HG02610 (cell line): ENCODE results near the gene SSTR4.
"Not testable (repeated sequence)": the region's sequence is repeated elsewhere in the genome, so short reads cannot be mapped to it uniquely, and the experiment has no call there.

Source experiments
- ATAC-seq: cut with Tn5 transposase; IDR thresholded peaks from one replicate; pipeline ENCODE4 v1.9.1; 2021; ENCODE audit warnings: mild to moderate bottlenecking, moderate library complexity; ENCODE audit not compliant: unreplicated experiment

Gene SSTR4

DNA sequence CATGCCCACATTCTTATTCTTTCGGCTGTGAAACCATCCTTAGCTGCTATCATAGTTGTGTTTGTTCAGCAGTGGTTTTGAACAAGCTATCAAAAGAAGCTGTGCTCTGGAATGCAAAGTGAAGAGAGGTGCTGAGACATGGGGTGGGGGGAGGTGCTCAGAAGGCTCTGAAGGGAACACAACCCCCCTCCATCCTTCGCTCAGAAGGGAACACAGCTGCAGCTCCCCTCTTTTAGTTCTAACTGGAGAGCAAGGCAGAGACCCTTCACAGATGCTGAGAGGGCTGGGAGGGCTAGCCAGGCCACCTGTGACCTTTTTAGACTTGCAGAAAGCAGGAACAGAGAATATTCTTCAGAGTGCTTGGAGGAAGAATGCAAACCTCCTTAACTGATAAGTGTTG lies 17.6 kb upstream of the SSTR4 start:
- no peak for ATAC-seq

DNA sequence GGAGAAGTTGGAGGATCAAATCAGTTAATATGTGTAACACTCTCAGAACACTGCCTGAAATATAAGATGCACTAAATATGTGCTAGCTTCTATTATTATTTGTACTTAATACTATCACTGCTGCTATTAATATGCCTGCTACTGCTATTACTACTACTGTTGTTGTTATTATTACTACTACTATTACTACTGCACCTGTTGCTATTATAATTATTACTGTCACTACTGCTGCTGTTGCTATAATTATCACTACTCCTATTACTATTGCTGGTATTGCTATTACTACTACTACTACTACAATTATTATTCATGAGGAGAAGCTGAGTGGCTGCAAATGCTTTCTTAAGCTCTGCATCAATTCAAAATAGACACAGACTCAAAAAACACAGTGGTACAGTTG lies 16.7 kb upstream of the SSTR4 start:
- peak; percentile 76 for ATAC-seq

DNA sequence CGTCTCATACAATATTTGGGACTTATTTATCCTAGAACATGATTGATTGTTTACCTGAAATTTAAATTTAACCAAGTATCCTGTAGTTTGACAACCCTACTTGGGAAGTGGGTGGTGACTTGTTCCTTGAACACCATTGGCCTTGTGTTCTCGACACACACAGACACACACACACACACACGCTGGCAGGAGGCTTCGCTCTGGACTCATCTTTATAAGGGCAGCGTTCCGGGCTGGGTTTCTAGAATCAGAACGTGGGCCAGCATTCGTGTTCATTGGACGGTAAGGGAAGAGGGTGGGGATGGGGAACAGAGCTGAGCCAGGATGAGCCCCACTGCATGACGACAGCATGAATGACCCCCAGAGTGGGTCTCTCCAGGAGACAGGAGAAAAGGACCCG lies 16.2 kb upstream of the SSTR4 start:
- ATAC-seq, result no peak

DNA sequence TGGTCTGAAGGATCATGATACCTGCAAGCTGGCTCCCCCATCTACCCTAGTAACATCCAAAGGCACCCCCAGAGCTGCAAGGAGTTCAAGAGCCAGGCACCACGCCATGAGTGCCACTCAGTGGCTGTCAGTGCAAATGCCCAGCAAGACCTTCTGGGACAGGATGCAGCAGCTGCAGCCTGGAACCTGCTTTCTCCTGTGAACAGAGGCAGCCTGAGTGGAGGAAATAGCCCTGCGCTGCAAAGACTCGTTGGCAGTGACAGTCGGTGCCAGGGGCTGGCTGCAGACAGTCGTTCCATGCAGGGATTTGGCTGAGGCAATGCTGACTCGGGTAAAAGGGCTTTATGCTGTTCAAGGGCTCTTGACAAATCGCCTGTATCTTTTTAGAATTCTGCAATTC lies 15.7 kb upstream of the SSTR4 start:
- ATAC-seq, result no peak

DNA sequence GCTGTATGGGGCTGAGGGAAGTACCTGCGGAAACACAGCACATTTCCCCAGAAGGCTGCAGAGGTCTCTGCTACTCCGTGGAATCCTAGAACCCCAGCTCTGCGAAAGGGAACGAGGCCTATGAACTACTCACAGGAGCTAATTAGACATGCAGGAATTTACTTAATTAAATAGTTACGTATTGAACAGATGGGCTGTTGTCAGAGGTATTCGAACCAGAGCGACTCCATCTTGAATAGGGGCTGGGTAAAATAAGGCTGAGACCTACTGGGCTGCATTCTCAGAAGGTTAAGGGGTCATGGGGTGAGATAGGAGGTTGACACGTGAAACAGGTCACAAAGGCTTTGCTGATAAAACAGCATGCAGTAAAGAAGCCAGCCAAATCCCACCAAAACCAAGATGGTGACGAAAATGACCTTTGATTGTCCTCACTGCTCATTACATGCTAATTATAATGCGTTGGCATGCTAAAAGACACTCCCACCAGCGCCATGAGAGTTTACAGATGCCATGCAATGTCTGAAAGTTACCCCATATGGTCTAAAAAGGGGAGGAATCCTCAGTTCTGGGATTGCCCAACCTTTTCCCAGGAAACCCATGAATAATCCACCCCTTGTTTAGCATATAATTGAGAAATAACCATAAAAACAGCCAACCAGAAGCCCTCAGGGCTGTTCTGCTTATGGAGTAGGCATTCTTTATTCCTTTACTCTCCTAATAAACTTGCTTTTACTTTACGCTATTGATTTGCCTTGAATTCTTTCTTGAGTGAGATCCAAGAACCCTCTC lies 14.7 kb upstream of the SSTR4 start:
- ATAC-seq, result no peak

DNA sequence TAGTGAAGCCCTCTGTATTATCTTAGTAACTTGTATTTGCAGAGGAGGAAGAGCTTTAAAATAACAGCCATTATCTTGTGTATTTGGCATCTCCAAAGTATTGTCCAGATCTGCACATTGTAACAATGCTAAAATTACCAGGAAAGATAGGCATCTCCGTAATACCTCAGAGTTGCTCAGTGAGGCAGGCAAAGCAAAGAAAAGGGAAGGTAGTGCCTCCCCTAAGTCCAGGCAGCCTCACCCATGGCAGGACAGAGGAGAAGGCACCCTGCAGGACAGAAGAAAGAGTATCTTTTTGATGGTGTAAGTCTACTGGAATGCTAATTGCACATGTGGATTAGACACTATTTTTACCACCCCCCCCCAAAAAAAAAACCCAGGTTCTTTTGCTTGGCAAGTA lies 13.6 kb upstream of the SSTR4 start:
- no peak for ATAC-seq

DNA sequence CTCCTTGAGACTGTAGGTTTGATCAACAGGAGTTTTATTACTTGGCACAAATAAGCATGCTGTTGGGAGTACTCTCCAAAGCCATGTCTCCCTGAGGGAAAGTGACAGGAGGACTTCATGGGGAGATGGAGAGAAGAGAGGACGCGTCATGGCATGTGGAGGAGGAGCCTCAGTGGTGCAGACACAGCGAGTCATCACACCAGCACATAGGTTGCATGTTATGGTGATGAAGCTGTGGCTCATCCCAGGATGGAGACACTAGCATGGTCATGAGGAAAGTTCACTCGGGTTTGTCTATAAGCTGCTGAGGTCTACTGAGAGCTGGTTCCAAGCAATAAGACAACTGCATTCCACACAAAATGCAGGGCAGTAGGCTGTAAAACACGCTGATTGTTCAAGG lies 13.2 kb upstream of the SSTR4 start:
- ATAC-seq, result no peak

DNA sequence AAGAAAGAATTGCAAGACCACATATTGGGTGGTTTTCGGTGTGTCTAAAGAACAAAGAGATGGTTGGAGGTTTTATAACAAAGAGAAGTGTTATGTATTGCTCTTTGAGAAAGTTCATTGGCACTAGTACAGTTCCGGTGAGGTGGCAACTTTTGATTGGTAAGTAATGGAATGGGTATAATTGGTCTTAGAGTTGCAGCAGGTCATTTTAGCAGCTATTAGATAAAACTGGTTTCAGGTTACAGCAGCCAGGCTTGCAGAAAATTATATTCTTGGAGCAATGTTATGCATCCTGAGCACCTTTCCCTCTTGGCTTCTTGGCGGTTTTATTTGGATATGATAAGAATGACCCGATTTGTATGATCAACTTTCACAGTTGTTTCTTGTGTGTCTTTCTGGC lies 12.3 kb upstream of the SSTR4 start:
- ATAC-seq, result no peak

DNA sequence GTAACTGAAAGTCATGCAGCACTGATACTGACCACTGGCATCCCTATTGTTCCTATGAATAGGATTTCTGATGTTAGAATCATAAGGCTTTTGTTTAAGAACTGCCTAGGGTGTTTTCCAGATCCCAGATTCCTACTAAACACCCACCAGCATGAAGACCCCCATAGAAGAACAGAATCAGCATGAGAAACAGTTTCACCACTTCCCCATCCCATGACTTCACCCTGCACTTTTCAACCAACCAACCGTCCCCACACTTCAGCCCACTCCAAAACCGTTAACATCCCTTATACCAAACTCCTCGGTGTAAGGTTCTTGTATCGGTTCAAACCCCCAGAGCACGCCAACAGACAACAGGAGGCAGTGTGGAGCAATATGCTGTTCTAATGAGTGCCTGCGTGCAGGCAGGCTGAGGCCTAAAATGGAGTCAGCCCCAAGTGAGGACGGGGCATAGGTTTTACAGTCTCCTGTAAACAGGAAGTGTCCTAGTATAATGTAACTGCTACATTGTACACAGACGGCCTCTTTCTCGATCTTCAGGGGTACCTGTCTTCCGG lies 11.4 kb upstream of the SSTR4 start:
- no peak for ATAC-seq

DNA sequence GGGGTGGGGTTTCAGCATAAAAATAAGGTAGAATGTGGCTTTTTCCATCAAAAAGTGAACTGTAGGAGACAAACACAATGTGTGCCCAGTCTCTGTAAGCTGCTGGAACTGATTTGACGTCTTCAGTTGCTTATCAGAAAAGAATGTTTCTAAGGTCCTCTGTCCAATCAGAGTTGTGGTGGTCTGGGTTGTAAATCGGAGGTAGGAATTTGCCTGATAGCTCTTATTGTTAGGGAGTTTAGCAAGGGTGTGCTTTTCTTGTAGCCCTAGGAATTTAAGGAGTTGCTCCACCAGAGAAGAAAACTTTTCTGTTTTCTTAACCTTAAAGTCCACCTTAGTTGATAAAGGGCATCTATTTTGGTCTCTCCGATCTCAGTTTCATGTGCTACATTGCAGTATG lies 10.4 kb upstream of the SSTR4 start:
- ATAC-seq, result no peak

DNA sequence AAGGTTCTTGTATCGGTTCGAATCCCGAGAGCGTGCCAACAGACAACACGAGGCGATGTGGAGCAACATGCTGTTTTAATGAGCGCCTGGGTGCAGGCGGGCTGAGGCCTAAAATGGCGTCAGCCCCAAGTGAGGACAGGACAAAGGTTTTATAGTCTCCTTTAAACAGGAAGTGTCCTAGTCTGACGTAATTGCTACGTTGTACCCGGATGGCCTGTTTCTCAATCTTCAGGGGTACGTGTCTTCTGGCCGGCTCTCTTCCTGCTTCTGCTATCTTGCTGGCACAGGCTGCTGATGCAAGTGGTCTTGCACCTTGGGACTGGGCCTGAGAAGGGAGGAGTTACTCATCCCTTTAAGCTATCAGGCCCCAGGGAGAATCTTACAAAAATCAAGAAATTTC lies 9.6 kb upstream of the SSTR4 start:
- ATAC-seq, result not testable (repeated sequence)

DNA sequence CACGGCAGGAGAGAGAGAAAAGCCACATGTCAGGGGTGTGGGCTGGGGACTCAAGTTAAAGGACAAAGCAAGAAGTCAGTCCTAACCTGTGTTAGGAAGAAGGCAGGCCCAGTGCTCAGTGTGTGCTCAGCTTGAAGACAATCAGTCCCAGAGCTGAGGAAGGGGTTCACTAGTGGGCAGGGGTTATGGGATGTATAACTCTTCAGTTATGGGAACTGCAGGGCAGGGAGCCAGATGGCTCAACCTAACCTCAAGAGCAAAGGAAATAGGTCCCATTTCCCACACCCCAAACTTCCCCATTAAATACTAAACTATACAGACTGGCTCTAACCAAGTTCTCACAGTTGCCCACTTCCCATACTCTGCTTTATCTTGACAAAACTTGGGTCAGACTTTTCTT lies 7.4 kb upstream of the SSTR4 start:
- ATAC-seq, result no peak

DNA sequence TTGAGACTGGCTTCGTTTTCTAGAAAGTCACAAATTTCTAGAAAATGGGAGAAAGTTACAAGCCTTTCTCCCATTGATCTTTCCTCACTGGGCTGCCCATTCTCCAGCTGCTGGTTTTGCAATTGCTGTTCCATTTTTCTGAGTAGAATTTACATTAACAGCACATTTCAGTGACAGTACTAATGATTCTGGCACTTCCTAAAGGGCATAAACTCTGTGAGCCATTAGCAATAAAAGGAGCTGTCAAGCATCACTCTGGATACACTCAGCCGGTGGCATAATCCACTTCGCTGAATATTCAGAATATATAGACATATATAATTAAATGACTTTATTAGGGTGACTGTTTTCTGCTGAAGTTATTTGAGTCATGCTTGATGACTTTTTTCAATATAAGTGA lies 6.7 kb upstream of the SSTR4 start:
- no peak for ATAC-seq

DNA sequence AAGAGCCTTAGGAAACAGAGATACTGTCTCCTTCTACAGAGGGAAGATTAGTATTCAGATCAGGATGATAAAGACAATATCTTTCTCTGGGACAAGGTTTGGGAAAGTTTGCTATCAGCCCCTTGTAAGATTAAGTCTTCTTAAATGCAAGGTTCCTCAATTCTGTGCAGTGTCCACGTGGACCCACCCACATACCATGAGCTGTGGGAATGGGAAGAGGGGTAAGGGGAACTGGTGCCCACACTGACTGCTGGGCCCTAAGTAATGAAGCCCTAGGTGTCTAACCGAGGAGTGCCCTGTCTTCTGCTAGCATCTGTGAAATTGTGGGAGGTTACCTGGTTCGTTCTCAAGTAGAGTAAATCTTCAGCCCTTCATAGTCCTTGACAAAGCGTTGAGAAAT lies 5.8 kb upstream of the SSTR4 start:
- ATAC-seq, result no peak

DNA sequence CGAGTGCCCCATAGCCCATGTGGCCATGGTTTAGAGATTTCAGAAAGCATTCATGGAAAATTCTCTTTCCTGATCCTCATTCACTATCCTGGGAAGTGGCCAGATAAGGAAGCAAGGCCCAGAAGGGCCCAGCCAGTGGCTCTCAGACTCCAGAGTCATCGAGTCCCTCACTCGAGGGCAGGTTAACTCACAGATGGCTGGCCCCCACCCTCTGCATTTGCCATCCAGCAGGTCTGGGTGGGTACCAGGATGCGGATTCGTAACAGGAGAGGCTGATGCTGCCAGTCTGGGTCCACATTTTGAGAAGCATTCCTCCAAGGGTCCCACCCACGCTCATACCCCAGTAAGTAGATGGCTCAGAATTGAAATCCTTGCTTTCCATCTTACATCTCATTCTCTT lies 3.8 kb upstream of the SSTR4 start:
- no peak for ATAC-seq

DNA sequence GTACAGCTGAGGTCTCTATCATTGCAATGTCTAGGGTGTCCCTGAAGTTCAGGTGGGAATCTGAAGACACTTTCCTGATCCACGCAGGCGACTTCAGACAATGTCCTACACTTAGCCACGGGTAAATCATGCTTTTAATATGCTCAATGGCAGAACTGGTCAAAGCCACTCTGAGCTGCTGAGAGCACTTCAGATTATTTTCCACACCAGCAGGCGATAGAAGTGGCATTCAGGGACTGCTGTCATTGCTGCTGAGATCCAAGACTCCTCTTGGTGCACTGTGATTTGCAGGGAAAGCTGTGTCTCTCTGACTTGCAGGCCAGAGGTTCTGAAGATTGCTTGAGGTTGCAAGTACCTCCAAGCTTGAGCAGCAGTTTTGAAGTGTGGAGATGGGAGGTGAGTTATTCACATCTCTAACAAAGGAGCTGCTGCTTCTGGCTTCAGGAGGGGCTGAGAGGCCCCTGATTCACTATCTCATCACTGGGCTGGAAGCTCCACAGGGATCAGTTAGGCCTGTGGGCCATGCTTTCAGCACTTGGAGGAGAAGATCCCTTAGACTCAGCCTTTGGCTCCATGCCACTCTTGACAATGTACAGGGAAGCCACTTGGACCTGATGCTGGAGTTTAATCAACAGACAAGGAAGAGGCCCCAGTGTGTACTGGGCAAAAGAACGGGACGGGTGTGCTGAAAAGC lies 2.9 kb upstream of the SSTR4 start:
- ATAC-seq, result no peak

DNA sequence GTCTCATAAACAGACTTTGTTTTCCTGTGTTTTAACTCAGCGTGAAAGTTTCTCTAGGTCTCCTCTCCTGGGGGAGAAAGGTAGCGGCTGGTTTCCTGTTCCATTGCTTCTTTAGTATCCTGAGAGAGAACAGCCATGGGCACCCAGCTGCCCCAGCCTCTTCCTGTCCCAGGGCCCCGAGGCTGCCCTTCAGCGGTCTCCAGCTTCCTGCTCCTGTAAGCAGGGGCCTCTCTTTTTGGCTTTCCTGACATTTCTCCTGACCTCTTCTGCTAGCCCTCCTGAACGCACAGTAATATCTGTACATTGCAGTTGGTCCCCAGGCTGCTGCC lies 2.4 kb upstream of the SSTR4 start:
- no peak for ATAC-seq

DNA sequence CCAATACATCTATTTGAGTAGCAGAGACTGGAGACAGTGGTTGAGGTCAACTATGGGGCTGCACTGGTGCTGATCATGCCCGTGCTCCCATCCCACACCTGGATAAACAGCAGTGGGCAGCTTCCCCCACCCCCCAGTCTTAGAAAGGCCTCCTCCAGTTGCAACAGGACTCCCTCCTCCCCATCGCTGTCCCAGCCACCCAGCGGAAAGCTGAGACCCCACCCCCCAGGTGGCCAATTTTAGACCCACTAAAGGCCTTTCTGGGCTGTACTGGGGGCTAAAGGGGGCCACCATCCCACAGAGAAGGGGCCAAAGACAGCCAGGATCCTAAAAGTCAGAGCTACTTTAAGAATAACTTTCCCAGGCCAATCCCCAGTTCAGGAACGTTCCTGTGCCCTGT lies 1.2 kb upstream of the SSTR4 start:
- ATAC-seq, result no peak

DNA sequence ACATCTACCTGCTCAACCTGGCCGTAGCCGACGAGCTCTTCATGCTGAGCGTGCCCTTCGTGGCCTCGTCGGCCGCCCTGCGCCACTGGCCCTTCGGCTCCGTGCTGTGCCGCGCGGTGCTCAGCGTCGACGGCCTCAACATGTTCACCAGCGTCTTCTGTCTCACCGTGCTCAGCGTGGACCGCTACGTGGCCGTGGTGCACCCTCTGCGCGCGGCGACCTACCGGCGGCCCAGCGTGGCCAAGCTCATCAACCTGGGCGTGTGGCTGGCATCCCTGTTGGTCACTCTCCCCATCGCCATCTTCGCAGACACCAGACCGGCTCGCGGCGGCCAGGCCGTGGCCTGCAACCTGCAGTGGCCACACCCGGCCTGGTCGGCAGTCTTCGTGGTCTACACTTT lies 619 bp downstream of the SSTR4 start:
- ATAC-seq, result no peak

DNA sequence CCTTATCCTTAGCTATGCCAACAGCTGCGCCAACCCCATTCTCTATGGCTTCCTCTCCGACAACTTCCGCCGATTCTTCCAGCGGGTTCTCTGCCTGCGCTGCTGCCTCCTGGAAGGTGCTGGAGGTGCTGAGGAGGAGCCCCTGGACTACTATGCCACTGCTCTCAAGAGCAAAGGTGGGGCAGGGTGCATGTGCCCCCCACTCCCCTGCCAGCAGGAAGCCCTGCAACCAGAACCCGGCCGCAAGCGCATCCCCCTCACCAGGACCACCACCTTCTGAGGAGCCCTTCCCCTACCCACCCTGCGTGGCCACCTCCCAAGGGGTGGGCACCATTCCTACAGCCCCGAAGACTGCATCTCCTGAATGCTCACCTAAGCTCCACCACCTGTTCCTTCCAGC lies 1.3 kb downstream of the SSTR4 start:
- no peak for ATAC-seq

DNA sequence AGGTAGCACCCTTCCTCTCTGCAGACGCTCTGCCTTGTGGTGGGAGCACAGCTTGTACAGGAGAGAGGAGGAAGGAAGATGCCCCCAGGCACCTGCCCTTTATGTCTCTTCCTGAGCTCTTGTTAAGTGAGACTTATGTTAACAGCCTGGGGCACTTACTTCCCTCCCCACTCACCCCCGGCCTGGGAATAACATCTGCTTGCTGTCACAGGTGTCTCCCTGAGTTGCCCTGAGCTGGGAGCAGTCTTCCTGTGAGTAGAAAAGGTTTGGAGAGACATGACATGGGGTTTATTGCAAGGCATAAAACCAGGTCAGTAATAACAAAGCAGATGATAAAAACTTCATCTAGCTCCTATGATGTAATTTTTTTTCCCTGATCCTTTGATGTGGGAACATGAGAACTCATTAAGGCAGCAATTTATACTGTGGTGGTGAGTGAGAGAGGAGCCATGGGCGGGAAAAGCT lies 1.9 kb downstream of the SSTR4 start:
- no peak for ATAC-seq

DNA sequence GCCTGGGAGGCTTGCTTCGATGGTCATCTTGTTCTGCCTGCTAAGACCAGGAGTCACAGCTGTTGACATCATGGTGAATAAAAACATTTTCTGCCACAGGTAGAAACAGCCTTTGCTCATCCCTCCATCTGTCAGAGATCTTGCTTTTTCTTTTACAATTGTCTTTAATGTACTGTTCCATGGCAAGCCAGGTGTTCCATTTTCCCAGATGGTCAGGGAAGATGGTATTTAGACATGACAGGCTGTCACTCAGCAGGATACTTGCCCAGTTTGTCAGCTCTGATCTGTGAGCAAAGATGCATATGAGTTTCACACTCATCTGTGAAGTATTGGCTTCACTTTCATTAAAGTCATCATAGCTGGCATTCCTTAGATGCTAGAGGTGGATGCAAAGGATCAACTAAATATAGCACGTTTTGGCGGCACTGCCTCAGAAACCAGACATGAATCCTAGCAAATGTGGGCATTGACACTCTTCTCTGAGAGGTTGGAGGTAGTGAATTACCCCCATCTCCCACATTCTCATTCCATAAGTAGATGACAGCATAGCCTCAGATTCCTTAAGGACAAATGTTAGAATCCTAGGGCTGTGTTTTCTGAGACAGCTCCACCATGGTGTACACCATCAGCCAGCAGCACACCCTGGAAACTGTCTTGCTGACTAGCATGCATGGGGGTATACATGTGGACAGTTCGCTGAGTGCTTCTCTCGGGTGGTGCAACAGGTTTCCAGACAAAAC lies 4.2 kb downstream of the SSTR4 start:
- no peak for ATAC-seq
